B cell (primary cell): ENCODE results near the gene METTL21A. TPM values are rescaled to one million over a fixed set of nuclear protein-coding genes. Genes with fewer than 3 reads are reported as not detected.

Experiments used
- ATAC-seq: fragments of 200-7000 bp; cut with Tn5 transposase; one replicate; pipeline ENCODE4 v1.10.0; 2021; ENCODE audit warnings: low read depth, mild to moderate bottlenecking, moderate number of reproducible peaks, moderate library complexity
- CTCF ChIA-PET: fragments of 350-600 bp; sonication (Branson Sonifier 250); formaldehyde crosslinking; loops from one replicate; lab custom pipeline; 2021; ENCODE audit warnings: antibody characterized with exemption, inconsistent platforms; lab: Charles Lee
- POLR2A ChIA-PET: fragments of 350-600 bp; sonication (Branson Sonifier 250); formaldehyde crosslinking; loops from one replicate; lab custom pipeline; 2021; ENCODE audit warnings: antibody characterized with exemption; lab: Charles Lee
- DNase-seq: peaks from one replicate; pipeline ENCODE4 v3.0.0; 2013
- H2AFZ ChIP-seq: 2 replicates; pipeline ENCODE4 v1.6.1; 2012; ENCODE audit warnings: mild to moderate bottlenecking, low read depth, low read length; ENCODE audit not compliant: insufficient read depth, poor library complexity, severe bottlenecking
- H3K27ac ChIP-seq, 2 donors: 1 replicate in 1 of 2; 2 replicates in 1 of 2; pipeline ENCODE4 v1.5.1; 2012 to 2013; ENCODE audit warnings: low read length in 2 of 2, mild to moderate bottlenecking in 2 of 2, moderate library complexity in 1 of 2
- H3K27me3 ChIP-seq, 4 experiments: fragments of 200-600 bp in 1 of 4; sonication (generic) in 1 of 4; replicated peaks in 1 of 4; 1 replicate in 2 of 4; 2 replicates in 2 of 4; pipeline versions ENCODE4 v1.6.1 to v1.7.0; 2013 to 2016; ENCODE audit warnings: low read length in 3 of 4, mild to moderate bottlenecking in 2 of 4, mixed read lengths in 1 of 4, moderate library complexity in 1 of 4; ENCODE audit not compliant: insufficient read depth in 4 of 4, control insufficient read depth in 3 of 4; ENCODE audit errors: control extremely low read depth in 1 of 4
- H3K36me3 ChIP-seq, 2 experiments: replicated peaks in 1 of 2; 1 replicate in 1 of 2; 2 replicates in 1 of 2; pipeline versions ENCODE4 v1.6.1 to v1.7.1; 2013; ENCODE audit warnings: low read length in 1 of 2; ENCODE audit not compliant: insufficient read depth in 2 of 2, control insufficient read depth in 1 of 2; ENCODE audit errors: control extremely low read depth in 1 of 2, extremely low read depth in 1 of 2
- H3K4me1 ChIP-seq, 2 donors: fragments of 200-600 bp in 1 of 2; sonication (generic) in 1 of 2; 1 replicate in 1 of 2; 2 replicates in 1 of 2; pipeline versions ENCODE4 v1.5.1 to v1.6.1; 2013 to 2017; ENCODE audit warnings: low read length in 2 of 2; ENCODE audit not compliant: control insufficient read depth in 2 of 2, insufficient read depth in 2 of 2
- H3K4me2 ChIP-seq: replicated peaks from 2 replicates; pipeline ENCODE3; 2012; ENCODE audit warnings: mild to moderate bottlenecking, low read depth, low read length; ENCODE audit not compliant: poor library complexity, severe bottlenecking
- H3K4me3 ChIP-seq, 5 experiments: fragments of 200-600 bp in 1 of 5; sonication (generic) in 1 of 5; 1 replicate in 3 of 5; 2 replicates in 2 of 5; pipeline versions ENCODE4 v1.5.1 to v1.7.0; 2011 to 2016; ENCODE audit warnings: low read length in 4 of 5, mild to moderate bottlenecking in 4 of 5, low read depth in 2 of 5, control low read depth in 1 of 5, moderate library complexity in 1 of 5; ENCODE audit not compliant: insufficient read depth in 1 of 5; ENCODE audit errors: control extremely low read depth in 1 of 5, extremely low read depth in 1 of 5
- H3K79me2 ChIP-seq: fragments of 200-600 bp; sonication (generic); one replicate; pipeline ENCODE4 v1.6.0; 2016; ENCODE audit warnings: low read length; ENCODE audit not compliant: control insufficient read depth, insufficient read depth
- H3K9ac ChIP-seq: fragments of 200-600 bp; sonication (generic); 2 replicates; pipeline ENCODE4 v1.6.1; 2017; ENCODE audit warnings: mild to moderate bottlenecking, low read length, moderate library complexity
- H3K9me3 ChIP-seq, 3 donors: one replicate each; pipeline versions ENCODE4 v1.6.1 to v1.7.1; 2013; ENCODE audit warnings: low read length in 2 of 3; ENCODE audit not compliant: control insufficient read depth in 2 of 3, insufficient read depth in 1 of 3; ENCODE audit errors: control extremely low read depth in 1 of 3
- H4K20me1 ChIP-seq: 2 replicates; pipeline ENCODE4 v1.6.0; 2012; ENCODE audit warnings: mild to moderate bottlenecking, low read length; ENCODE audit not compliant: insufficient read depth, control insufficient read depth, poor library complexity, severe bottlenecking
- H3K27ac Mint-ChIP-seq: one replicate; pipeline ENCODE4 v1.8.0; 2021; ENCODE audit warnings: mixed read lengths
- H3K27me3 Mint-ChIP-seq: one replicate; pipeline ENCODE4 v1.8.0; 2021; ENCODE audit warnings: mixed read lengths
- H3K4me1 Mint-ChIP-seq: one replicate; pipeline ENCODE4 v1.8.0; 2021; ENCODE audit warnings: mixed read lengths
- H3K4me3 Mint-ChIP-seq: one replicate; pipeline ENCODE4 v1.8.0; 2021; ENCODE audit warnings: mixed read lengths
- H3K9me3 Mint-ChIP-seq: one replicate; pipeline ENCODE4 v1.8.0; 2022; ENCODE audit warnings: mixed read lengths; ENCODE audit not compliant: insufficient read depth
- EZH2 ChIP-seq: IDR thresholded peaks from 2 replicates; pipeline ENCODE4 v1.6.1; 2012; ENCODE audit warnings: borderline replicate concordance, low read depth, mild to moderate bottlenecking, moderate library complexity, low read length; ENCODE audit not compliant: insufficient read depth, poor library complexity, severe bottlenecking
- WGBS: methylation state at CpG from one replicate; pipeline ENCODE4 v1.1.5; 2013; ENCODE audit warnings: missing lambda C conversion rate; ENCODE audit not compliant: insufficient coverage; 5-methylcytosine and 5-hydroxymethylcytosine counted together
- intact Hi-C: fragments of 100-400 bp; cut with micrococcal nuclease; formaldehyde crosslinking; loops from one replicate; pipeline ENCODE4 v1.10.0; 2022
- polyA plus RNA-seq: library from polyadenylated mRNA; depleted of rRNA; stranded (reverse); fragments of >200 nt; gene quantifications from 2 replicates; pipeline ENCODE4 v1.2.3, GENCODE V29; 2012
- total RNA-seq, 2 donors: library from RNA; stranded (reverse); fragments of 120-200 nt in 1 of 2; gene quantifications; 1 replicate in 1 of 2; 2 replicates in 1 of 2; pipeline versions ENCODE4 v1.2.3 to v1.2.4, GENCODE V29; 2013 to 2022
- TF ChIP-seq, protein P1 (sequence below): fragments of 200-600 bp; IDR thresholded peaks from one replicate; pipeline ENCODE4 v1.8.0; 2022; ENCODE audit warnings: antibody characterized with exemption, mild to moderate bottlenecking

The METTL21A gene
- total and polyA plus RNA-seq, 2 donors (not counting 1 experiment from before 2014, with no cell fraction given): 30.7 to 33.1 TPM

DNA sequence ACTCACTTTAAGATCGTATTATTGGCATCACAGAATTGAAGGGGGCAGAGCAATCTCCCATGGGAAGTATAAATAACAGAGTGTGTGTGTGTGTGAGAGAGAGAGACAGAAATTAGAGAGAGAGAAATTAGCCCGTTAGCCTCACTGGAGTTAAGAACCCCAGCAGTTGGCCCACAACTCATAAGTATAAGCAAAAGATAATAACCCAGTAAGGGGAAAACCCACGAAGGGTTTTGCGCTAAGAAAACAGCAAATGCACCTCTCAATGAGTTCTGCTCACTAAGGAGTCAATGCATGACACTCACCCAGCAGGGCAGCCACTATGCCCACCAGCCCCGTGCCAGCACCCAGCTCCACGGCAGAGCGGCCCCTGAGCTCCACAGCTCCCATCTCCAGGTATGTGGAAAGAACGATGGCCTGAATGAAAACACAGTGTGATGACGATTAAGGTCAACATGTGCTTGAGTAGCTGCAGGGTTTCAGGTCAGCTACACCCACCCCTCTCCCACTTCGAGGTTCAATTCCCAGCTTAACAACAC, 3.6 kb downstream of the METTL21A start:
- Histone ChIP-seq H3K4me1 (peaks cover 51 to 64% of the 10 kb centered on the region in 2 donors), H3K27ac (peak overlapping the region; percentile 14 to 84), H3K27me3 (no peaks in the 10 kb centered on the region), H3K79me2 (peaks cover 63% of the 10 kb centered on the region), H4K20me1 (peaks cover 9% of the 10 kb centered on the region), H3K36me3 (peaks cover 3 to 55% of the 10 kb centered on the region in 2 experiments), H2AFZ (peak overlapping the region; percentile 17), H3K9me3 (no peaks in the 10 kb centered on the region), H3K4me3 (no peak overlapping the region), H3K9ac (no peak overlapping the region), H3K4me2 (peak overlapping the region; percentile 42)
- Mint-ChIP-seq H3K27me3 (no peaks in the 10 kb centered on the region), H3K4me1 (peaks cover 62% of the 10 kb centered on the region), H3K4me3 (peak overlapping the region; percentile 53), H3K9me3 (no peaks in the 10 kb centered on the region), H3K27ac (peak overlapping the region; percentile 86)
- ChIA-PET POLR2A (interaction anchor here (1.0 to 1.5 kb wide), 2 partner anchors 91 kb away, joined by 8 to 13 read pairs; no protein-coding TSS in a partner anchor), CTCF (interaction anchor here (1.2 to 1.9 kb wide), 3 partner anchors 12 to 119 kb away, joined by 4 to 5 read pairs (median 4); no protein-coding TSS in a partner anchor)
- ATAC-seq: no peak
- WGBS: 58% methylated on average over 2 of the region's 10 CpGs
- no peak for TF ChIP-seq EZH2
- TF ChIP-seq, protein P1, sequence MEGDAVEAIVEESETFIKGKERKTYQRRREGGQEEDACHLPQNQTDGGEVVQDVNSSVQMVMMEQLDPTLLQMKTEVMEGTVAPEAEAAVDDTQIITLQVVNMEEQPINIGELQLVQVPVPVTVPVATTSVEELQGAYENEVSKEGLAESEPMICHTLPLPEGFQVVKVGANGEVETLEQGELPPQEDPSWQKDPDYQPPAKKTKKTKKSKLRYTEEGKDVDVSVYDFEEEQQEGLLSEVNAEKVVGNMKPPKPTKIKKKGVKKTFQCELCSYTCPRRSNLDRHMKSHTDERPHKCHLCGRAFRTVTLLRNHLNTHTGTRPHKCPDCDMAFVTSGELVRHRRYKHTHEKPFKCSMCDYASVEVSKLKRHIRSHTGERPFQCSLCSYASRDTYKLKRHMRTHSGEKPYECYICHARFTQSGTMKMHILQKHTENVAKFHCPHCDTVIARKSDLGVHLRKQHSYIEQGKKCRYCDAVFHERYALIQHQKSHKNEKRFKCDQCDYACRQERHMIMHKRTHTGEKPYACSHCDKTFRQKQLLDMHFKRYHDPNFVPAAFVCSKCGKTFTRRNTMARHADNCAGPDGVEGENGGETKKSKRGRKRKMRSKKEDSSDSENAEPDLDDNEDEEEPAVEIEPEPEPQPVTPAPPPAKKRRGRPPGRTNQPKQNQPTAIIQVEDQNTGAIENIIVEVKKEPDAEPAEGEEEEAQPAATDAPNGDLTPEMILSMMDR: no peak
- peak; percentile 36 for DNase-seq
- intact Hi-C loops: loop anchor here (10.0 kb wide), 2 partner anchors 693 to 1537 kb away; partner anchors contain the start of gene INO80D

DNA sequence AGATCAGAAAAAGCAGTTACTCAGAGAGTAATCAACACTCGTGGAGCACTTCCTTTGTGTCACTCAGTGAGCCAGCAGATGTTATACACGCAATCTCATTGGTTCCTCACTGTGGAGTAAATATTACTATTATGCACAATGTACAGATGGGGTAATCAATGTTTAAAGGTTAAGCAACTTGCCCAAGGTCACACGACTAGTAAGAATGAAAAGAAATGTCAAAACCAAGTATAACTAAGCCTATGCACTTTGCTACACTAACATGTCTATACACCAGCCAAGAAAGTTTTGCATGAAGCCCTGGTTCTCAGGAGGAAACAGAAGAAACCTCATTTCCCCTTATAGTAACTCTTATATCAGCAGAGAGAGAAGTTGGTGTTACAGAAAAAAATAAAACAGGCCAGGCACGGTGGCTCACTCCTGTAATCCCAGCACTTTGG, 5.4 kb downstream of the METTL21A start:
- Histone ChIP-seq H3K36me3 (peaks cover 4 to 59% of the 10 kb centered on the region in 2 experiments), H3K4me2 (peak overlapping the region; percentile 84), H3K9me3 (no peaks in the 10 kb centered on the region), H3K79me2 (peaks cover 81% of the 10 kb centered on the region), H3K27me3 (no peaks in the 10 kb centered on the region), H3K4me1 (peaks cover 51 to 56% of the 10 kb centered on the region in 2 donors), H3K27ac (peak overlapping the region; percentile 45 to 84), H3K9ac (peak overlapping the region; percentile 45), H2AFZ (peak overlapping the region; percentile 54), H3K4me3 (peak overlapping the region in 4 of 5 experiments; percentile 4 to 52 (median 21)), H4K20me1 (peaks cover 13% of the 10 kb centered on the region)
- Mint-ChIP-seq H3K9me3 (no peaks in the 10 kb centered on the region), H3K4me1 (peaks cover 62% of the 10 kb centered on the region), H3K27me3 (no peaks in the 10 kb centered on the region), H3K27ac (peak overlapping the region; percentile 89), H3K4me3 (peak overlapping the region; percentile 76)
- intact Hi-C loops: loop anchor here (10.0 kb wide), 2 partner anchors 695 to 1535 kb away; partner anchors contain the start of gene INO80D
- no CpG with 5 or more reads among the region's 4 CpGs for WGBS
- CTCF ChIA-PET: interaction anchor here (1.6 to 1.9 kb wide), 2 partner anchors 10 to 87 kb away, joined by 4 read pairs; no protein-coding TSS in a partner anchor
- peak; percentile 53 for ATAC-seq
- peak; percentile 78 for DNase-seq
- POLR2A ChIA-PET: interaction anchor here (1.5 kb wide), 1 partner anchor 89 kb away, joined by 8 read pairs; no protein-coding TSS in a partner anchor
- TF ChIP-seq, protein P1: no peak
- no peak for TF ChIP-seq EZH2
